Measurements from ENCODE around the gene TANGO2. TPM values are rescaled to one million over a fixed set of nuclear protein-coding genes. Genes with fewer than 3 reads are reported as not detected.

TANGO2 gene
- total RNA-seq, 1 experiment from 2014 or later, result 17.0 TPM

- no peak overlapping the region for H3K27ac ChIP-seq (ENCODE audit: low read depth, low read length)
- TF ChIP-seq ELF1 (IDR thresholded peaks at IDR 0.05; ENCODE audit: borderline replicate concordance, low read depth) (no peak), JUND (IDR thresholded peaks at IDR 0.05) (no peak), RAD21 (IDR thresholded peaks at IDR 0.05; ENCODE audit: low read depth) (no peak), EZH2phosphoT487 (IDR thresholded peaks at IDR 0.05; ENCODE audit: borderline replicate concordance) (no peak), ZNF274 (IDR thresholded peaks at IDR 0.05; ENCODE audit: low read depth, low read length) (no peak), SIN3A (IDR thresholded peaks at IDR 0.05; ENCODE audit: low read depth) (no peak), SRF (IDR thresholded peaks at IDR 0.05; ENCODE audit: low read depth) (no peak), YY1 (IDR thresholded peaks at IDR 0.05; ENCODE audit: extremely low read depth, insufficient replicate concordance, low read depth, low read length) (no peak), ZFX (IDR thresholded peaks at IDR 0.05) (no peak), POLR2A (IDR thresholded peaks at IDR 0.05; ENCODE audit: borderline replicate concordance, extremely low read depth, insufficient read depth, insufficient read length) (no peak), CTCF (IDR thresholded peaks at IDR 0.05 in 2 of 3, conservative IDR thresholded peaks at IDR 0.05 in 1 of 3; ENCODE audit: borderline replicate concordance in 1 of 3, insufficient read depth in 1 of 3, low read depth in 2 of 3, low read length in 2 of 3) (no peak), CBX3 (IDR thresholded peaks at IDR 0.05; ENCODE audit: low read depth) (no peak), SP1 (IDR thresholded peaks at IDR 0.05; ENCODE audit: low read depth) (no peak), REST (IDR thresholded peaks at IDR 0.05; ENCODE audit: low read depth) (no peak), POLR2AphosphoS5 (IDR thresholded peaks at IDR 0.05; ENCODE audit: low read depth, low read length) (no peak), TCF7L2 (IDR thresholded peaks at IDR 0.05; ENCODE audit: borderline replicate concordance, extremely low read depth, insufficient read depth, insufficient read length) (no peak), MAX (IDR thresholded peaks at IDR 0.05) (no peak), FOSL1 (IDR thresholded peaks at IDR 0.05; ENCODE audit: low read depth) (no peak), ATF3 (IDR thresholded peaks at IDR 0.05) (no peak)
- BruUV-seq (replicated peaks), result no TSS peak
- intact Hi-C loops (cut with micrococcal nuclease), result no loop called here
- no peak overlapping the region for H3K9ac ChIP-seq (ENCODE audit: low read length)
- H3K4me2 ChIP-seq (ENCODE audit: low read length), result no peak overlapping the region
- no peaks in the 10 kb centered on the region for H3K9me3 ChIP-seq (ENCODE audit: control insufficient read depth in 1 of 2, insufficient read depth in 1 of 2, low read depth in 1 of 2, low read length in 2 of 2)
- ChIA-PET CTCF (no interaction called here), RAD21 (ENCODE audit: low non-redundant PET in 1 of 2, low total read pairs in 2 of 2, uncharacterized antibody in 2 of 2, unreplicated experiment in 2 of 2) (no interaction called here), POLR2A (no interaction called here)
- ATAC-seq, result no peak
- H3K27me3 ChIP-seq (ENCODE audit: insufficient read depth, low read length), result no peaks in the 10 kb centered on the region
- no peaks in the 10 kb centered on the region for H3K36me3 ChIP-seq (ENCODE audit: control insufficient read depth in 1 of 2, insufficient read depth in 2 of 2, low read length in 2 of 2)
- no peaks in the 10 kb centered on the region for H3K4me1 ChIP-seq (ENCODE audit: control insufficient read depth in 1 of 2, insufficient read depth in 2 of 2, low read length in 2 of 2)
- H3K4me3 ChIP-seq (replicated peaks in 1 of 2; ENCODE audit: low read depth in 1 of 2, low read length in 2 of 2), result no peak overlapping the region
- no peaks in the 10 kb centered on the region for H3K79me2 ChIP-seq (ENCODE audit: insufficient read depth, low read length)
- H4K20me1 ChIP-seq (ENCODE audit: insufficient read depth), result no peaks in the 10 kb centered on the region
- H3K9me2 ChIP-seq (ENCODE audit: insufficient read depth), result no peaks in the 10 kb centered on the region
- H2AFZ ChIP-seq (ENCODE audit: low read depth, low read length, poor library complexity, severe bottlenecking), result no peak overlapping the region
- DNase-seq (ENCODE audit: low read depth, low spot score), result no peak
Observed at GRCh38 chr22:20068640-20069039, 47.7 kb downstream of the TANGO2 start.

Measured in HCT116 (cell line).